ENCODE measurements around the gene SNCAIP. TPM values are rescaled to one million over a fixed set of nuclear protein-coding genes. Genes with fewer than 3 reads are reported as not detected.

SNCAIP gene
- total RNA-seq, 4 donors from 2014 or later, result 0.83 to 4.2 (median 2.9) TPM

GRCh38 chr5:122500245-122501088 is 188.4 kb downstream of the SNCAIP start:
- DNase-seq (ENCODE audit: extremely low spot score), result no peak
- Histone ChIP-seq H3K4me1 (peaks cover 0 to 14% (median 10%) of the 10 kb centered on the region in 4 donors), H3K4me3 (no peak overlapping the region), H3K9me3 (no peaks in the 10 kb centered on the region), H3K27me3 (no peaks in the 10 kb centered on the region), H3K27ac (replicated peaks in 1 of 4) (peak overlapping the region in 2 of 4 donors; percentile 42 to 48), H3K36me3 (no peaks in the 10 kb centered on the region)
- intact Hi-C loops (cut with DNase I), result loop anchor here (5.0 kb wide), 1 partner anchor 867 kb away; no protein-coding TSS in a partner anchor
- TF ChIP-seq POLR2A (IDR thresholded peaks at IDR 0.05; ENCODE audit: low read depth), result no peak
- TF ChIP-seq, protein P1, sequence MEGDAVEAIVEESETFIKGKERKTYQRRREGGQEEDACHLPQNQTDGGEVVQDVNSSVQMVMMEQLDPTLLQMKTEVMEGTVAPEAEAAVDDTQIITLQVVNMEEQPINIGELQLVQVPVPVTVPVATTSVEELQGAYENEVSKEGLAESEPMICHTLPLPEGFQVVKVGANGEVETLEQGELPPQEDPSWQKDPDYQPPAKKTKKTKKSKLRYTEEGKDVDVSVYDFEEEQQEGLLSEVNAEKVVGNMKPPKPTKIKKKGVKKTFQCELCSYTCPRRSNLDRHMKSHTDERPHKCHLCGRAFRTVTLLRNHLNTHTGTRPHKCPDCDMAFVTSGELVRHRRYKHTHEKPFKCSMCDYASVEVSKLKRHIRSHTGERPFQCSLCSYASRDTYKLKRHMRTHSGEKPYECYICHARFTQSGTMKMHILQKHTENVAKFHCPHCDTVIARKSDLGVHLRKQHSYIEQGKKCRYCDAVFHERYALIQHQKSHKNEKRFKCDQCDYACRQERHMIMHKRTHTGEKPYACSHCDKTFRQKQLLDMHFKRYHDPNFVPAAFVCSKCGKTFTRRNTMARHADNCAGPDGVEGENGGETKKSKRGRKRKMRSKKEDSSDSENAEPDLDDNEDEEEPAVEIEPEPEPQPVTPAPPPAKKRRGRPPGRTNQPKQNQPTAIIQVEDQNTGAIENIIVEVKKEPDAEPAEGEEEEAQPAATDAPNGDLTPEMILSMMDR (IDR thresholded peaks at IDR 0.05), result peak; percentile 31 to 54 (median 45)
- no peak for TF ChIP-seq EP300 (IDR thresholded peaks at IDR 0.05)
- no peak for TF ChIP-seq POLR2AphosphoS5 (IDR thresholded peaks at IDR 0.05)
- WGBS, result 39% methylated on average over 12 of the region's 12 CpGs

GRCh38 chr5:122501089-122501435 is 189.0 kb downstream of the SNCAIP start:
- TF ChIP-seq POLR2AphosphoS5 (IDR thresholded peaks at IDR 0.05), result no peak
- TF ChIP-seq POLR2A (IDR thresholded peaks at IDR 0.05; ENCODE audit: low read depth), result no peak
- TF ChIP-seq, protein P1 (IDR thresholded peaks at IDR 0.05), result peak in 1 of 3 experiments; percentile 4
- TF ChIP-seq EP300 (IDR thresholded peaks at IDR 0.05), result no peak
- no peaks in the 10 kb centered on the region for H3K9me3 ChIP-seq
- H3K27ac ChIP-seq (replicated peaks in 1 of 4), result peak overlapping the region in 1 of 4 donors; percentile 42
- intact Hi-C loops (cut with DNase I), result loop anchor here (5.0 kb wide), 1 partner anchor 866 kb away; no protein-coding TSS in a partner anchor
- whole genome bisulfite sequencing, result 25% methylated on average over 2 of the region's 2 CpGs
- H3K36me3 ChIP-seq, result no peaks in the 10 kb centered on the region
- no peaks in the 10 kb centered on the region for H3K27me3 ChIP-seq
- peaks cover 0 to 14% (median 10%) of the 10 kb centered on the region in 4 donors for H3K4me1 ChIP-seq
- no peak overlapping the region for H3K4me3 ChIP-seq
- DNase-seq (ENCODE audit: extremely low spot score), result no peak

DNA sequence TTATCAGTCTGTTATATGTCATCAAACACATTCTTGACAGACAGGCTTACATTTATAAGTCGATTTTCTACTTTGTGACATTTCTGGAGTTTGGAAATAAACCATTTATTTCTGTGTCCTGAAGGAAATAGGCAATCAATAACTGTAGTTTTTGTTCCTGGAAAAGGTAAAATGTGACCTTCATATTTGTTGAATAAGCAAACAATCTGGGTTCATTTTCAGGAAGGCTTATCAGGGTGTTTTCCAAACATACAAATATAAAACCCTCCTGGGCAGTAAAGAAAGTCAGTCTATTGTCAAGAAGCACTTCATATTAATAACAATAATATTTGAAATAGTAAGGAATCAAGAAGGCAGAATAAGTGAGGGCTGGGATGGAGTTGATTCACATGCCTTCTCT is 195.0 kb downstream of the SNCAIP start:
- 33% methylated on average over 1 of the region's 1 CpG for WGBS
- H3K36me3 ChIP-seq, result no peaks in the 10 kb centered on the region
- peaks cover 0 to 3% (median 0%) of the 10 kb centered on the region in 4 donors for H3K4me1 ChIP-seq

GRCh38 chr5:122507581-122507980 is 195.5 kb downstream of the SNCAIP start:
- Histone ChIP-seq H3K4me1 (peaks cover 0 to 3% (median 0%) of the 10 kb centered on the region in 4 donors), H3K27me3 (no peaks in the 10 kb centered on the region), H3K9me3 (no peaks in the 10 kb centered on the region), H3K27ac (replicated peaks in 1 of 4) (no peak overlapping the region), H3K4me3 (no peak overlapping the region), H3K36me3 (no peaks in the 10 kb centered on the region)
- WGBS, result 91% methylated on average over 5 of the region's 5 CpGs
- no peak for DNase-seq (ENCODE audit: extremely low spot score)
- intact Hi-C loops (cut with DNase I), result no loop called here
- TF ChIP-seq, protein P1 (IDR thresholded peaks at IDR 0.05), result no peak
- no peak for TF ChIP-seq EP300 (IDR thresholded peaks at IDR 0.05)
- no peak for TF ChIP-seq POLR2A (IDR thresholded peaks at IDR 0.05; ENCODE audit: low read depth)
- no peak for TF ChIP-seq POLR2AphosphoS5 (IDR thresholded peaks at IDR 0.05)

More for the DNA sequence above, 195.0 kb downstream of the SNCAIP start:
- Histone ChIP-seq H3K27ac (replicated peaks in 1 of 4) (no peak overlapping the region), H3K4me3 (no peak overlapping the region), H3K9me3 (no peaks in the 10 kb centered on the region), H3K27me3 (no peaks in the 10 kb centered on the region)
- TF ChIP-seq POLR2A (IDR thresholded peaks at IDR 0.05; ENCODE audit: low read depth) (no peak), EP300 (IDR thresholded peaks at IDR 0.05) (no peak), POLR2AphosphoS5 (IDR thresholded peaks at IDR 0.05) (no peak)
- TF ChIP-seq, protein P1 (IDR thresholded peaks at IDR 0.05), result no peak
- intact Hi-C loops (cut with DNase I), result no loop called here
- no peak for DNase-seq (ENCODE audit: extremely low spot score)
